ENCODE measurements around the gene TLNRD1.

Gene TLNRD1

DNA sequence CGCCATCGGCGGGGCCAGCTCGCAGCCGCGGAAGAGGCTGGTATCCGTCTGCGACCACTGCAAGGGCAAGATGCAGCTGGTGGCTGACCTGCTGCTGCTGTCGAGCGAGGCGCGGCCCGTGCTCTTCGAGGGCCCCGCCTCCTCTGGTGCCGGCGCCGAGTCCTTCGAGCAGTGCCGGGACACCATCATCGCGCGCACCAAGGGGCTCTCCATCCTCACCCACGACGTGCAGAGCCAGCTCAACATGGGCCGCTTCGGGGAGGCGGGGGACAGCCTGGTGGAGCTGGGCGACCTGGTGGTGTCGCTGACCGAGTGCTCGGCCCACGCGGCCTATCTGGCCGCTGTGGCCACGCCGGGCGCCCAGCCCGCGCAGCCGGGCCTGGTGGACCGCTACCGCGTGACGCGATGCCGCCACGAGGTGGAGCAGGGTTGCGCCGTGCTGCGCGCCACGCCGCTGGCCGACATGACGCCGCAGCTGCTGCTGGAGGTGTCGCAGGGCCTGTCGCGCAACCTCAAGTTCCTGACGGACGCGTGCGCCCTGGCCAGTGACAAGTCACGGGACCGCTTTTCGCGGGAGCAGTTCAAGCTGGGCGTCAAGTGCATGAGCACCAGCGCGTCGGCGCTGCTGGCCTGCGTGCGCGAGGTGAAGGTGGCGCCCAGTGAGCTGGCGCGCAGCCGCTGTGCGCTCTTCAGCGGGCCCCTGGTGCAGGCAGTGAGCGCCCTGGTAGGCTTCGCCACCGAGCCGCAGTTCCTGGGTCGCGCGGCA, 1.8 kb downstream of the TLNRD1 start:
- DNase-seq (ENCODE audit: low read depth): no peak

DNA sequence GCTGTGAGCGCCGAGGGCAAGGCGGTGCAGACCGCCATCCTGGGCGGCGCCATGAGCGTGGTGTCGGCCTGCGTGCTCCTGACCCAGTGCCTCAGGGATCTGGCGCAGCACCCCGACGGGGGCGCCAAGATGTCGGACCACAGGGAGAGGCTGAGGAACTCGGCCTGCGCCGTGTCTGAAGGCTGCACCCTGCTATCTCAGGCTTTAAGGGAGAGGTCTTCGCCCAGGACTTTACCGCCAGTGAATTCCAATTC, 2.3 kb downstream of the TLNRD1 start:
- DNase-seq (ENCODE audit: low read depth): no peak

DNA sequence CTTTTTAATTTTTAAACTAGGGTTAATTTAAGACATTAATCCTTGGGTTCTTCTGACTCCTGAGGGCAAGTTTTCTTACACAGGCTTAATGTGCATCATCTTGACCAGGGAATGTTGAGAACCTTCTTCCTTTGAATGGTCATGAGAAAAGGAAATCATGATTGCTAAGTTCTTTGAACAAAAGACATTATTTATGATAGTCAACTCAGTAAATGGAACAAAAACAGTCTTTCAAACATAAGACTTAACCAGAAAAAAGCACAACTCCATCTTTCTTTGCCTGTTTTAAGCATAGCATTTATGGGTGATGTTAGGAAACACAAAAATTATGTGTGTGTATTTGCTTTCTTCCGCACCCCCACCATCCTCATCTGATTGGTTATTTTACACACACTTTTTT, 5.4 kb downstream of the TLNRD1 start:
- DNase-seq (ENCODE audit: low read depth): no peak

DNA sequence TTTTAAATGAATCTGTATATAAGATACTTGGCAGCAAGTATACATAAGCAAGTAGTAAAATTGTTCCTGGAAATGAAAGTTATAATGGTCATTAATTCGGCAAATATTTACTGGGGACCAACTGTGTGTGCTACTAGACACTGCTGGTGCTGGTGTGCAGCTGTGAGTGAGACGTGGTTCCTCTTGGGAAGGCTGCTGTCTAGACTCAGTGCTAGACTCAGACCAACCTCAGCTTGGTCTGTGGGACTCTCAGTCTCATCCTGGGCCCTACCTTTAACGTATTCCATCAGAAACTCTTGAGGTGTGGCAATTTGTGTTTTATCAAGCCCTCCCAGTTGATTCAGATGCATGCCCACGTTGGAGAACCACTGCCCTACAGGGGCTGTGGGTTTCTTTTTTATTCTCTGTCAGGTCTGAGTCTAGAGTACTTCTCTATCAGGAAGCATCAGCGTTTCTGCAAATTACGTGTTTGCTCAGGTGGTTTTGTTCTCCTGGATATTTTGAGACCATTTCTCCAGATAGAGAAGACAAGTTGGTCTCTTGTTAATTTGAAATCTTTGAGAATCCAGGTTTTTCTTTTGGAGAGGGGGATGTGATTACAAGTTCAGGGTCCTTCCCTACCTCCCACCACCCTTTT, 6.8 kb downstream of the TLNRD1 start:
- no peak for DNase-seq (ENCODE audit: low read depth)

DNA sequence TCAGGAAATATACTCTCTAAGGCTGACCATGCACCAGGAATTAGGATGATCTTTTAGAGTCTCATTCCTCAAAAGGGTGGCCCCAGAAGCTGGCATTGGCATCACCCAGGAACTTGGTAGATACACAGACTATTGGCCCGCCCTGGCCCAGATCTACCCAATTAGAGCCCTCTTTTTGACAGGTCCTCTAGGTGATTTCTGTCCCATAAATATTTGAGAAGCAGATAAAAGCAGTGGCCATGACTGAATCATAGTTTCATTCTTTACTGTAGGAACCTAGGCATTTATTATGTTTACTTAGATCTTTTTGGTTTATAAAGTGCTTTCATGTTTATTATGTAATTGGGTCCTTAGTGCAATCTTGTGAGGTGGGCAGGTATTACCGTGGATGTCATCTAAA, 7.6 kb downstream of the TLNRD1 start:
- DNase-seq (ENCODE audit: low read depth): no peak

DNA sequence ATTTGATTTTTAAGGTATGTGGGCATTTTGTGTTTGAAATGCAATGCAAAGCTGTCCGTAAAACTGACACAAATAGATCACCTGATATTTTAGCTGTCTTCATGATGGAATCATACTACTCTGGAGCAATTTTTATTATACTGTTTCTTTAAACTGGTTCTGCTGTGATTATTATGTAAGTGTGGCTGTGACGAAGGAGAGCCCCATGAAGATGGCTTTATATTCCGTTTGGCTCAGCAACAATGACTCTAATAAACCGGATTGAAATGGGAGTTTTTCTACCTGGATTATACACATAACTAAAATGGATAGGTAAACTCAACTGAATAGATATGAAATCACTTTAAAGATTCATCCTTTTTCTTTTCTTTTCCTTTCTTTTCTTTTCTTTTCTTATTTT, 9.4 kb downstream of the TLNRD1 start:
- no peak for DNase-seq (ENCODE audit: low read depth)

DNA sequence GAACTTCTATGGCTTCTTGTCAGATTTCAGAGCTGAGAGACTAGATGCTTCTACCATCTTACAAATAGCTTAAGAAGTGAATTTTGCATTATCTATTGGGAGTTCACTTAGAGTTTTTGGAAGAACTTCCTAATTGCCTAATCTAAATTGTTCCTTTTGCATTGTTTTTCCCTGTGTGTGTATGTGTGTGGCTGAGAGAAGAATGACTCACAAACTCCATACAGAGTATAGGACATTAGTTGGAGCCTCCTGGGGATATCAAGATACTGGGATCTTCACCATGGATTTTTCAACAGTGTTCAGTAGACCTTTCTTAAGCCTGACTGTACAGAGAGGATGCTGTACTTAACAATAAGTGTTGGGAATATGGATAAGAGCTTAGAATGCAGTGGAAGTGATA, 10.9 kb downstream of the TLNRD1 start:
- no peak for DNase-seq (ENCODE audit: low read depth)

DNA sequence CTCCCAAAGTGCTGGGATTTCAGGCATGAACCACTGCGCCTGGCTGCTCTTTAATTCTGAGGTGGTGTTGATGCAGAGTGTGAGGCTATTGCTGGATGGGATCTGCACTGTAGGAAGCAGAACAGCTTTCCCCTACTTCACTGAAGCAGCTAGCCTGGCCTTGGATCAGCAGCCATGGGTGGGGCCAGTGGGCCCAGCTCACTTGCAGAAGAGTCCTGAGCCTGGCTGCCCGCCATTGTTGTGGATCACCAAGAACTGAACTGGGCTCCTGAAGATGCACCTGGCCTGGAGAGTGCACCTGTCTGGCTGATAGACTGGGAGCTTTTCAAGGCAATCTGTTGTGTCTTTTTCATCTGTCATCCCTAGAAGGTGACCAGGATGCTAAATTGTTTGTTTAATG, 11.9 kb downstream of the TLNRD1 start:
- no peak for DNase-seq (ENCODE audit: low read depth)

DNA sequence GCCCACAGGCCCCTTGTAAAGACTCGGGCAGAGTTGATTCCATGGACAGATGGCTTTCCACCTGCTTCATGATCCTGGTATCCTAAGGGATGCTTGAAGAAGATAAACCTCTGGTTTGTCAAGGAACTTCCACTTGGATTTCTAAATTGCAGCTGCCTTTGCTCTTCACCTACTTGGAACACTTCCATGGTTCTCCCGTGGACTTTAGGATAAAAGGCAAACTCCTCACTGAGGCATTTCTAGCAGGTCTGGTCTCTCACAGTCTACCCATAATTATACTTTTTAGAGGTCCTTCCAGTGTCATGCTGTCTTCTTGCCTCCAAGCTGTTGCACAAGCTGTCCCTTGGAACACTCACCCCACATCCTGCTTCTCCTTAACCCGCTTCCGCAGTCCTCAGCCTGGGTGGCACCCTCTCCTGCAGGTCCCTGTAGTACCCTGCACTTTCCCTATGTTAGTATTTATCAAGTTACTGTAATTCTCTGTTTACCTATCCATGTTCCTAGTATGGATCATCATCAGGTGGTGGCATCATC, 12.7 kb downstream of the TLNRD1 start:
- no peak for DNase-seq (ENCODE audit: low read depth)

DNA sequence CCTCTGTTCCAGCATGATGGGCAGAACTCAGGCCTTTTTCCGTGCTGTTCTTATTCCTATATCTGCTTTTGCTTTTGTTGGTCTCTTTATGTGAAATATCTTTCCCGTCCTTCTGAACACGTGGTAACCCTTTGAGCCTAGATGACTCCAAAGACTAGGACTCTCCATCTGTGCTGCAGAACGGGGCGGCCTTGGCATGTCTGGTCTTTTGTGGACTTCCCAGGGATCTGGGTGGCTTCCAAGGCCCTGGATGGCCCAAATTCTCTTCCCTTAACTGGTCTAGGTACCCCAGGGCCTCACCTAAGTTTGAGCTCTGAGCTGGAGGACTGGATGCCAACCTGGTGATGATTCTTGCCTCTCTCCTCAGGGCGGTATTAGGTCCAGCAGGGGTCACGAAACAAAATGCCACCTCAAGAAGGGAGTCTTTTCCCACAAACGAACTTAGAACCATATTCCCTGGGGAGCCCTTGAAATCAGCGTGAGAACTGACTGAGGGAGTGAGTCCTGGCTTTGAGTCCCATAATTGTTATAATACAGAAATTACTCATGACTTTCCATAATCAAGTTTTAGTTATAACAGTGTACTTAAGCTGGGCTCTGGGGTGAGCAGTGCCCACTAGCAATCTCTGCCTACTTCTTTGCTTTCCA, 13.8 kb downstream of the TLNRD1 start:
- no peak for DNase-seq (ENCODE audit: low read depth)

DNA sequence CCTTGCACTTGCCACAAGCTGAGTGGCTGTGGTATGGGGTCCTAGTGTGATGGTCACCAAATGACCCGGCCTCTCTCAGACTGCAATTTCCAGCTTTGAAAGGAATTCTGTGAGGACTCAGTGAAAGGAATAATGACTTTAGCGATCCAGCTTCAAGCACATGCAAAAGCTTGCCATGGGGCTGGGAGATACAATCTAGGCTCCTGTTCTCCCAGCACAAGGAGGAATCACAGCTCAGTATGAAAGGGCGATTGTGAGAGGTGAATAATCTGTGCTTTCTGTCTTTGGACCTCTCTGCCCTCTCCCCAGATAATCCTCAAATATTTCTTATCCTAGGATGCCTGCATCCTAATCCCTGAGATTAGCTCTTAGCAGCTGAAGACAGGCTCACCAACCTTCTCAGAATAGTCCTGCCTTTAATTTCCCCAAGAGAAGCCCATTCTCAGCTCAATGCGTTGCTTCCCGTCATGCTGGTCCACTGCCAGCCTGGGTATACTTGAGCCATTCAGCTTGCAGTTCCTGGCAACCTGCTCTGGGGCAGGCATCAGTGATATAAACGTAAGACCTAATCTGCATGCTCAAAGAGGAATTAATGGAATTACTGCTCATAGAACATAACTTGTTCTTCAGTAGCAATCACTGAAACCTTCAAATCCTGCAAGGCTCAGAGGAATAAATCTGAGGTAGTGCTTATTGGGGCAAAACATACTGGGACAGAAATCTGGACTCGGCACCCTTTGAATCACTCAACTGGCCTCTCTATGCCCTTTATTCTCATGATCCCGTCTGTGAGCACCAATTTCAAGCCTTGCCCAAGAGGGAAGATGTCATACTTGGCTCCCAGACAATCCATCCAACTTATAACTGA, 15.1 kb downstream of the TLNRD1 start:
- DNase-seq (ENCODE audit: low read depth): no peak

DNA sequence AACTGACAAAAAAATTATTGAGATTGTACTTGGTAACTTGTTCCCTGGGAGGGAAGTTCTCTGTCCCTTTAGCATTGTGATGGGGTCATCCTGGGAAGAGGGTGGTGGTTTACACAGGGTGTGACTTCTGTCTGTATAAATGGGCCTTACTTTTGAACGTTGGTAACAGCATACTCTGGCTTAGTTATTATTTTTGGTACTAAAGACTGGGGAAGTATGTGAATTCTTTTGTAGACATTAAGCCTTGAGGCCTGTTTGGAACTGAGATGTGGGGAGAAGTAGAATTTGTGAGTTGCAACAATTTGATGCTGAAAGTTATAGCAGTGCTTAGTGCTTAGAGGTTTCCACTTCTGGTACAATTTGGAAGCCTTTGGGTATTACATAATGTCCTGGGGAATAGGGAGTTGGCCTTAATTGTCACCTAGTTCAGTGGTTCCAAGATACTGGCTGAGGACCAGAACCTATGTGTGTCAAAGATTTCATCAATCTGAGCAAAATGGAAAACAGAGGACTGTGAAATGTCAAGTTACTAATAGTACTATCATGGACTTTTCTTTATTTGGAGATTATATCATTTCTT, 15.9 kb downstream of the TLNRD1 start:
- DNase-seq (ENCODE audit: low read depth): no peak

DNA sequence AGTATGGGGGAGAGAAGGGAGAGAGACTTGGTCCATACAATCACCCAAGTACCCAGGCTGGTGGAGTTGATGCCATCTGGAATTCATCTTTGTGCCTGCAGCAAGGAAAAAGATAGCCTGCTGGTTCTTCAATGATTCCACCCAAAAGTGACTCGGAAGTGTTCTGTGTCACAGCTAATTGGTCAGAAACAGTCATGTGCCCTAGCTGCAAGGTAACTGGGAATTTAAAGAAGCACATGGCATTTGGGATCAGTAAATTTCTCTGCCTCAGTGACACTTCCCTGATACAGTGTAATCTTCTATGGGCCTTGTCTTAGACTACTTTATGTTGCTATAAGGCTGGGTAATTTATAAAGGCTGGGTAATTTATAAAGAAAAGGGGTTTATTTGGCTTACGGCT, 17.5 kb downstream of the TLNRD1 start:
- no peak for DNase-seq (ENCODE audit: low read depth)

DNA sequence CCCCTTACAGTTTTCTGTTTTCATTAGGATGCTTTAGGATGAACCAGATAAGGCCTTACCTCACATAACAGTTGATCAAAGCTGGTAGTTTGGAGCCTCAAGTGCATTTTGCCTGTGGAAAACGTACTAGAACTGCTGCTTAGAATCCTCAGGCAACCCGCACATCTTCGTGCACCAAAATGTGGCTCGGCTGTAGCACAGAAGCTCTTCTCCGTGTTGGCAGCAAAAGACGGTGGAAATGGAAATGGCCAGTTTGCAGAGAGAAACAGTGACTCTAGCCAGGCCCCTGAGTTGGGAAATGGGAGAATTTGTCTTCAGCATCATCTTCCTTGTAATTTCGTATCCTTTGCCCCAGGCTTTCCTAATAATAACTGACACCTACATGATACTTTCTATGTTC, 20.6 kb downstream of the TLNRD1 start:
- no peak for DNase-seq (ENCODE audit: low read depth)

DNA sequence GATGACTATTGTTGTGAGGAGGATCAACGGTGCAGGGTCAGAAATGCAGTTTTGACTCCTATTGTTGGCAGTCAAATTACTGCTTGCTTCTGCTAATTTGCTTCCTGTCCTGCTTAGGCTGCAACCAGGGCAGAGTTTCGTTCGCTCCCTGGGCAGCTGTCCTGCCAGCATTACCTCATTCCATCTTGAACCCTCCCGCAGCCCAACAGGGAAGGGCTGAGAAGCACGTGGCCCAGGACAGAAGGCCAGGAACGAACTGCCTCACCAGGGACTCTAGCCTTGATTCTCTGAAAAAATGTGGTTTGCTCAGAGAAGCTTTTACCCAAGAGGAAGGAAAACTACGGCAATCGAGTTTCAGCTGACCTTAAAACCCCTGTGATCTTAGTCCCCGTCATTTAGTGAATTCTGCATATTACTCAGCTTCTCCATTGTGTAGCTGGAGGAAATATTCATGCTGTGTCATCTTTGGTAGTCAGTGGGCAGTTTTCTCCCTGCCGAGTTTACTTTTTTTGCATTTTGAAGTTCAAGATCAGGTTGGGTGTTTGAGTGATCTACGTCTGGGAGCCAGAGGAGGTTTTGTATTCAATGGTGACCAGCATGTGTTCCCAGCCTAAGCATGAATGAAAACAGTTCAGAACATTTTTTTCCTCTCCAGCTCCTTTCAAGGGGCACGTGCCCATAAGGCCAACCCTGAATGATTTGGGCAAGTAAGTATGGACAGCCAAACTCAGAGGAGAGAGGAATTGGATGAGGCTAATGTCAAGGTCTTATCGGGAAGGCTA, 23.0 kb downstream of the TLNRD1 start:
- DNase-seq (ENCODE audit: low read depth): no peak

DNA sequence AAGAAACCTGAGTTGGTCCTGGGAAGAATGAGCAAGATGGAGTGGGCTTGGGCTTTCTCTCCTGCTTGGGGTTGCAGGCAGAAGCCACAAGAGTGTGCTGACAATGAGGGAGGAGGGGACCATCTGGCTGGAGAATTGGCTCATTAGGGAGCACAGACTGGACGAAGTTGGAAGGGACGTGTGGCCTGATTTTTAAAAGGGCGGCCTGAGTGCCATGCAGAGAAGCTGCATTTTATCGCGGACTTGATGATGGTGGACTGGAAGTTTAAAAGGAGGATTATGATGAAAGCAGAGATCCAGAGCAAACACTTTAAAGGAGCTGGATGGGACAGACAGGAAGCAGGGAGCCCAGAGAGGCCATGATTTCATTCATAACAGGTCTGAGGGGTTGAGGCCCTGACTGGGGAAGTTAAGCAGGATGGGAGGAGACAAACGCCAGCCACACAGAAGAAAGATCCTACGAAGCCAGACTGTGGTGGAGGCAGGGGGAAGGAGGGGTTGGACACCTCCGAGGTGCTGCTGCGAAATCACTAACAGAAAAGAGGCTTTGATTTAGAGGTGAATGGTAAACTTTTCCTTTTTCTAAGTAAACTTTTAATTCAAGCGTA, 23.6 kb downstream of the TLNRD1 start:
- no peak for DNase-seq (ENCODE audit: low read depth)

DNA sequence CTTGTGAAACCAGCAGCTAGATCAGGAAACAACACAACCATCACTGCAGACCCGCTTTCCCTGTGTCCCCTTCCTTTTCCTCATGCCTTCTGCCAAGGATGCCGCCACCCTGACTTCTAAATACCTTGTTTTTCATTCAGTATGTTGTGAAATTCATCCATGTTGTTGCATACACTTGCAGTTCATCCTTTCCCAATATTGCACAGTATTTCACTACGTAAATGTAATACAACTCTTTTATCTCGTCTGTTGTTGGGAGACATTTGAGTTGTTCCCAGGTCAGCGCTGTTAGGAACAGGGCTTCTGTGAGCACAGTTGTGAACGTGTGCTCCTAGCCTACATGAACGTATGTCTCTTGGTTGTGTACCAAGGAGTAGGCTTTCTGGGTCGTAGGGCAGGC, 24.2 kb downstream of the TLNRD1 start:
- no peak for DNase-seq (ENCODE audit: low read depth)

DNA sequence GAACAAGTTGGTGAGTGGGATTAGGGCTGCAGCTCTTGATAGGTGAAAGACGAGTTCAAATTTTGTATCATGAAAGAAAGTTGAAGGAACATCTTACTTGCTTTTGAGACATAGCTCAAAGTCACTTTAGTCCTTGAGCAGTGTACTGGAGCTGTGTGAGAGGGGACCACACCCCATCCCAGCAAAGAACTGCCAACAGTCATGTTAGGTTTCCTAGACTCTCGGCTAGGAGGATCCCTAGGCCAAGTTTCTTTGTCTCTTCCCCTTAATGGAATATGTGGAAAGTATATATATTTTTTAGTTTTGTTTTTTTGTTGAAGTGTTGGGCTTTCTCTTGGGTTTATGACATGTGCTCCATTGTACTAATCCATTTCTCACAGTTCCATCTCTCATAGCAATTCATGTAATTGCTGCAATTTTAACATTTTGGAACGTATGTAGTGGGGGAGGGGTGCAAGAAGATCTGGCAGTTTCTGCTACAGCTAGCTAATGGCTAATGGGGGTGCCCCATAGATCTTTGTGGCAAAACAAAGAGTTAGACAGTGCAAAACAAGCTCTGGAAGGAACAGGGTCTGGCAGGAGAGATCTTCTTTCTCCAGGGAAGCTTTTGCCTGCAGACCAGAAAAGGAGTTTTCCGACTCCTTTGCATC, 25.1 kb downstream of the TLNRD1 start:
- DNase-seq (ENCODE audit: low read depth): no peak

DNA sequence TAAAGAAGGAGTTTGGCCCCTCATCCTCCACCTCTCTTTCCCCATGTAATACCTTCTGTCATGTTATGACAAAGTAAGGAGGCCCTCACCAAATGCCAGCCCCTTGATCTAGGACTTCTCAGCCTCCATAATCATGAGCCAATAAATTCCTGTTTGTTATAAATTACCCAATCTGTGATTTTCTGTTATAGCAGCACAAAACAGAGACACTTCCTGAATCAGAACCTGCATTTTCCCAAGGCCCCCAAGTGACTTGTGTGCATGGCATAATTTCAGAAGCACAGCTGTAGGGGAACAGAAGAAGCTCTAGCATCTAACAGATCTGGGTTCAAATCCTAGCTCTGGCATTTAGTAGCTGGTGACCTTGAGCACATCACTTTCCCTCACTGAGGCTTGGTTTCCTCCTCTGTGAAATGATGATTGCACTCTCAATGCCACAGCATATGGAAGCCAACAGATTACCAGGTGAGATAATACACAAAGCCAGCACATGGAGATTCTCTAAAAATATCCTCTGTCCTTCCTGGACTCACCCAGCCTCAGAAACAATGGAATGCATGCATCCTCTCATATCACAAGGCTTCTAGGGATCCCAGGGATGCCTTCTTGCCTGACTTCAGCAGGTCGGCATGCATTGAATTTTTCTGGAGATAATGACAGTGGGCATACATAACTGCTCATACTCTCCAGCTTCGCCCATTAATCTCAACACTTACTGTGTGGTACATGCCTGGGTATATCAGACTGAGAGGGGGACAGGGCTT, 26.3 kb downstream of the TLNRD1 start:
- DNase-seq (ENCODE audit: low read depth): no peak
